SK-MEL-5 (cell line): Measurements from ENCODE around the gene CLCN2. TPM values are rescaled to one million over a fixed set of nuclear protein-coding genes. Genes with fewer than 3 reads are reported as not detected.

ENCODE experiments used
- DNase-seq: peaks from one replicate; pipeline ENCODE4 v3.0.0-alpha.2; 2016; ENCODE audit warnings: low read depth, low spot score
- in situ Hi-C: cut with HindIII; loops from 2 replicates; pipeline ENCODE4 v1.10.0; 2016; ENCODE audit warnings: low sequenced_read_pairs, high pct_unique_total_duplicates, low pct_unique_long_range_greater_than_20kb
- polyA plus RNA-seq, 2 experiments: library from polyadenylated mRNA; depleted of rRNA; stranded (reverse); fragments of >200 nt; gene quantifications; 2 replicates each; pipeline ENCODE4 v1.2.3, GENCODE V29; 2015
- total RNA-seq: library from RNA; depleted of rRNA; stranded (reverse); fragments of >200 nt; shearing (Covaris generic); gene quantifications from 2 replicates; pipeline ENCODE4 v1.2.3, GENCODE V29; 2014; rRNA removed

CLCN2 gene
- total RNA-seq: 5.7 and 5.9 TPM in 2 replicates
- polyA plus RNA-seq (2015; cell fraction: cytosol; rRNA removed): 9.3 and 12.9 TPM in 2 replicates
- polyA plus RNA-seq (2015; cell fraction: nucleus; rRNA removed): 47.1 and 73.2 TPM in 2 replicates

- peak; percentile 41 for DNase-seq
- in situ Hi-C loops: loop anchor here (25.0 kb wide), 1 partner anchor 176 kb away; no protein-coding TSS in a partner anchor
These were observed at the start of gene CLCN2, which contains the start of gene POLR2H for GRCh38 chr3:184361532-184361931. TSS of gene CLCN2 (minus strand) at chr3:184361605. CDS start at chr3:184361479, 126 bp downstream. TSS of gene POLR2H (plus strand) at chr3:184361710. CDS start at chr3:184363493, 1,783 bp downstream.

- DNase-seq: no peak
- in situ Hi-C loops: no loop called here
These were observed 48.6 kb upstream of the CLCN2 start for GRCh38 chr3:184409946-184410500.

GRCh38 chr3:184409331-184409926 lies 48.0 kb upstream of the CLCN2 start:
- in situ Hi-C loops: no loop called here
- DNase-seq: no peak

- in situ Hi-C loops: no loop called here
- DNase-seq: no peak
These were observed 43.9 kb upstream of the CLCN2 start for GRCh38 chr3:184405075-184406030.

- in situ Hi-C loops: no loop called here
- DNase-seq: no peak
These were observed 38.0 kb upstream of the CLCN2 start for GRCh38 chr3:184399410-184399809.

- in situ Hi-C loops: no loop called here
These were observed 33.9 kb upstream of the CLCN2 start for GRCh38 chr3:184395320-184395660.

GRCh38 chr3:184391266-184391665 lies 29.9 kb upstream of the CLCN2 start:
- no peak for DNase-seq
- in situ Hi-C loops: no loop called here

More at GRCh38 chr3:184395320-184395660, 33.9 kb upstream of the CLCN2 start:
- DNase-seq: no peak

- DNase-seq: no peak
- in situ Hi-C loops: no loop called here
These were observed 28.6 kb upstream of the CLCN2 start for GRCh38 chr3:184389935-184390528.

- in situ Hi-C loops: no loop called here
- DNase-seq: no peak
These were observed 28.0 kb upstream of the CLCN2 start for GRCh38 chr3:184389384-184389783.

- no peak for DNase-seq
- in situ Hi-C loops: no loop called here
These were observed 27.5 kb upstream of the CLCN2 start for GRCh38 chr3:184388936-184389230.

- in situ Hi-C loops: no loop called here
- DNase-seq: no peak
These were observed 26.9 kb upstream of the CLCN2 start for GRCh38 chr3:184388164-184388935.

GRCh38 chr3:184387174-184387714 lies 25.8 kb upstream of the CLCN2 start:
- no peak for DNase-seq
- in situ Hi-C loops: no loop called here

- in situ Hi-C loops: no loop called here
- no peak for DNase-seq
These were observed 24.8 kb upstream of the CLCN2 start for GRCh38 chr3:184386047-184386806.

GRCh38 chr3:184384856-184385422 lies 23.5 kb upstream of the CLCN2 start:
- in situ Hi-C loops: no loop called here
- no peak for DNase-seq

GRCh38 chr3:184384342-184384741 lies 22.9 kb upstream of the CLCN2 start:
- in situ Hi-C loops: no loop called here
- no peak for DNase-seq

- in situ Hi-C loops: no loop called here
- no peak for DNase-seq
These were observed 21.8 kb upstream of the CLCN2 start for GRCh38 chr3:184383033-184383740.
